22Rv1 (cell line): Measurements from ENCODE around the gene SLC26A3.

Experiments used
- ZFX ChIP-seq: fragments of 450-650 bp; IDR thresholded peaks from 2 replicates; pipeline ENCODE4 v1.6.1; 2017; ENCODE audit warnings: antibody characterized with exemption, borderline replicate concordance
- TF ChIP-seq, protein P1 (sequence below): fragments of 450-650 bp; IDR thresholded peaks from 2 replicates; pipeline ENCODE4 v1.5.1; 2017; ENCODE audit warnings: mild to moderate bottlenecking

DNA sequence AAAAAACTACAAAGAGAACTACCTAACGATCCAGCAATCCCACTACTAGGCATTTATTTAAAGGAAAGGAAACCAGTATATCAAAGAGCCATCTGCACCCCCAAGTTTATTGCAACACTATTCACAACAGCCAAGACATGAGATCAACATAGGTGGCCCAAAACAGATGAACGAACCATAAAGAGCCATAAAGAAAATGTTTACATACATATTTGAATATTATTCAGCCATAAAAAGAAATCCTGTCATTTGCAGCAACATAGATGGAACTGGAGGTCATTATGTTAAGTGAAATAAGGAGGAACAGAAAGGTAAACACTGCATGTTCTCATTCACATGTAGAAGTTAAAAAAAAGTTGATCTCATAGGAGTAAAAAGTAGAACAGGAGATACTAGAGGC is 15.6 kb upstream of the SLC26A3 start:
- no peak for TF ChIP-seq ZFX
- TF ChIP-seq, protein P1, sequence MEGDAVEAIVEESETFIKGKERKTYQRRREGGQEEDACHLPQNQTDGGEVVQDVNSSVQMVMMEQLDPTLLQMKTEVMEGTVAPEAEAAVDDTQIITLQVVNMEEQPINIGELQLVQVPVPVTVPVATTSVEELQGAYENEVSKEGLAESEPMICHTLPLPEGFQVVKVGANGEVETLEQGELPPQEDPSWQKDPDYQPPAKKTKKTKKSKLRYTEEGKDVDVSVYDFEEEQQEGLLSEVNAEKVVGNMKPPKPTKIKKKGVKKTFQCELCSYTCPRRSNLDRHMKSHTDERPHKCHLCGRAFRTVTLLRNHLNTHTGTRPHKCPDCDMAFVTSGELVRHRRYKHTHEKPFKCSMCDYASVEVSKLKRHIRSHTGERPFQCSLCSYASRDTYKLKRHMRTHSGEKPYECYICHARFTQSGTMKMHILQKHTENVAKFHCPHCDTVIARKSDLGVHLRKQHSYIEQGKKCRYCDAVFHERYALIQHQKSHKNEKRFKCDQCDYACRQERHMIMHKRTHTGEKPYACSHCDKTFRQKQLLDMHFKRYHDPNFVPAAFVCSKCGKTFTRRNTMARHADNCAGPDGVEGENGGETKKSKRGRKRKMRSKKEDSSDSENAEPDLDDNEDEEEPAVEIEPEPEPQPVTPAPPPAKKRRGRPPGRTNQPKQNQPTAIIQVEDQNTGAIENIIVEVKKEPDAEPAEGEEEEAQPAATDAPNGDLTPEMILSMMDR = no peak
